Lung (tissue), 12 donors: ENCODE measurements around the gene TOMT. TPM values are rescaled to one million over a fixed set of nuclear protein-coding genes. Genes with fewer than 3 reads are reported as not detected.

Experiments used
- ATAC-seq: fragments of 200-7000 bp; cut with Tn5 transposase; one replicate; pipeline ENCODE4 v1.9.1; 2020; ENCODE audit warnings: moderate number of reproducible peaks; ENCODE audit not compliant: insufficient read depth, low FRiP score
- DNase-seq, 3 donors: peaks; one replicate each; pipeline ENCODE4 v3.0.0-alpha.2; 2013 to 2017
- H3K27ac ChIP-seq, 2 donors: one replicate each; pipeline ENCODE4 v1.5.1; 2013; ENCODE audit warnings: mild to moderate bottlenecking in 2 of 2, moderate library complexity in 2 of 2, control low read depth in 1 of 2, inconsistent platforms in 1 of 2, low read depth in 1 of 2, low read length in 1 of 2
- H3K27me3 ChIP-seq, 3 donors: one replicate each; pipeline ENCODE4 v1.5.1; 2013; ENCODE audit warnings: low read length in 2 of 3; ENCODE audit not compliant: control insufficient read depth in 3 of 3, insufficient read depth in 3 of 3
- H3K36me3 ChIP-seq, 4 donors: one replicate each; pipeline ENCODE4 v1.5.1; 2013; ENCODE audit warnings: low read length in 4 of 4, mild to moderate bottlenecking in 1 of 4, moderate library complexity in 1 of 4; ENCODE audit not compliant: control insufficient read depth in 4 of 4, insufficient read depth in 4 of 4
- H3K4me1 ChIP-seq, 5 donors: one replicate each; pipeline ENCODE4 v1.5.1; 2013; ENCODE audit warnings: low read length in 5 of 5, mild to moderate bottlenecking in 2 of 5, moderate library complexity in 1 of 5; ENCODE audit not compliant: control insufficient read depth in 5 of 5, insufficient read depth in 5 of 5
- H3K4me3 ChIP-seq: one replicate; pipeline ENCODE4 v1.5.1; 2013; ENCODE audit warnings: mild to moderate bottlenecking, control low read depth, moderate library complexity
- H3K9ac ChIP-seq, 2 donors: one replicate each; pipeline ENCODE4 v1.5.1; 2013; ENCODE audit warnings: low read length in 2 of 2, control low read depth in 1 of 2; ENCODE audit not compliant: insufficient read depth in 1 of 2
- H3K9me3 ChIP-seq, 4 donors: one replicate each; pipeline ENCODE4 v1.5.1; 2013; ENCODE audit warnings: low read length in 3 of 4, mild to moderate bottlenecking in 1 of 4, moderate library complexity in 1 of 4; ENCODE audit not compliant: control insufficient read depth in 4 of 4, insufficient read depth in 3 of 4
- WGBS, 2 donors: extraction: QIAGEN DNeasy Blood & Tissue Kit; methylation state at CpG; one replicate each; pipeline ENCODE4 v1.1.7; 2013; 5-methylcytosine and 5-hydroxymethylcytosine counted together
- polyA plus RNA-seq, 2 donors: library from polyadenylated mRNA; stranded (reverse); fragments of 200-250 nt; gene quantifications; one replicate each; pipeline ENCODE4 v1.2.1, GENCODE V29; 2013
- total RNA-seq, 2 donors: library from RNA; depleted of rRNA in 1 of 2; stranded (reverse); fragments of >200 nt in 1 of 2; gene quantifications; one replicate each; pipeline ENCODE4 v1.2.1, GENCODE V29; 2014 to 2021
- TF ChIP-seq, protein P1 (sequence below): IDR thresholded peaks from 2 replicates; pipeline ENCODE4 v1.5.1; 2012; ENCODE audit warnings: mild to moderate bottlenecking; ENCODE audit errors: control extremely low read depth, extremely low read depth
- donor health status: control.
- donor health status: control.
- donor health status: Bipolar disorder and iron deficiency.
- donor health status: healthy.
- donor health status: DM: yes; HTN: yes; CAD: no.

Gene TOMT
- total and polyA plus RNA-seq, 4 donors: not detected

GRCh38 chr11:72098741-72099140 lies 7.0 kb upstream of the TOMT start:
- Histone ChIP-seq H3K27me3 (no peaks in the 10 kb centered on the region), H3K4me3 (no peak overlapping the region), H3K9ac (no peak overlapping the region), H3K27ac (no peak overlapping the region), H3K9me3 (no peaks in the 10 kb centered on the region), H3K36me3 (peaks cover 13 to 35% (median 27%) of the 10 kb centered on the region in 4 donors), H3K4me1 (peaks cover 0 to 16% (median 3%) of the 10 kb centered on the region in 5 donors)
- DNase-seq: no peak
- WGBS, 2 donors: 96 to 98% methylated on average over 3 of the region's 3 CpGs
- no peak for ATAC-seq
- TF ChIP-seq, protein P1, sequence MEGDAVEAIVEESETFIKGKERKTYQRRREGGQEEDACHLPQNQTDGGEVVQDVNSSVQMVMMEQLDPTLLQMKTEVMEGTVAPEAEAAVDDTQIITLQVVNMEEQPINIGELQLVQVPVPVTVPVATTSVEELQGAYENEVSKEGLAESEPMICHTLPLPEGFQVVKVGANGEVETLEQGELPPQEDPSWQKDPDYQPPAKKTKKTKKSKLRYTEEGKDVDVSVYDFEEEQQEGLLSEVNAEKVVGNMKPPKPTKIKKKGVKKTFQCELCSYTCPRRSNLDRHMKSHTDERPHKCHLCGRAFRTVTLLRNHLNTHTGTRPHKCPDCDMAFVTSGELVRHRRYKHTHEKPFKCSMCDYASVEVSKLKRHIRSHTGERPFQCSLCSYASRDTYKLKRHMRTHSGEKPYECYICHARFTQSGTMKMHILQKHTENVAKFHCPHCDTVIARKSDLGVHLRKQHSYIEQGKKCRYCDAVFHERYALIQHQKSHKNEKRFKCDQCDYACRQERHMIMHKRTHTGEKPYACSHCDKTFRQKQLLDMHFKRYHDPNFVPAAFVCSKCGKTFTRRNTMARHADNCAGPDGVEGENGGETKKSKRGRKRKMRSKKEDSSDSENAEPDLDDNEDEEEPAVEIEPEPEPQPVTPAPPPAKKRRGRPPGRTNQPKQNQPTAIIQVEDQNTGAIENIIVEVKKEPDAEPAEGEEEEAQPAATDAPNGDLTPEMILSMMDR: no peak

GRCh38 chr11:72100009-72100408 lies 5.7 kb upstream of the TOMT start:
- peak overlapping the region in 1 of 2 donors; percentile 37 for H3K27ac ChIP-seq
- DNase-seq: no peak
- WGBS, 2 donors: 69 to 76% methylated on average over 3 of the region's 3 CpGs
- no peak overlapping the region for H3K9ac ChIP-seq
- no peaks in the 10 kb centered on the region for H3K9me3 ChIP-seq
- peaks cover 0 to 17% (median 5%) of the 10 kb centered on the region in 5 donors for H3K4me1 ChIP-seq
- peaks cover 13 to 31% (median 25%) of the 10 kb centered on the region in 4 donors for H3K36me3 ChIP-seq
- H3K4me3 ChIP-seq: no peak overlapping the region
- no peaks in the 10 kb centered on the region for H3K27me3 ChIP-seq
- TF ChIP-seq, protein P1: no peak
- ATAC-seq: no peak

GRCh38 chr11:72100462-72100861 lies 5.3 kb upstream of the TOMT start:
- Histone ChIP-seq H3K27me3 (no peaks in the 10 kb centered on the region), H3K36me3 (peaks cover 13 to 29% (median 25%) of the 10 kb centered on the region in 4 donors), H3K4me3 (no peak overlapping the region), H3K27ac (peak overlapping the region in 1 of 2 donors; percentile 37), H3K9ac (no peak overlapping the region), H3K9me3 (no peaks in the 10 kb centered on the region), H3K4me1 (peaks cover 0 to 17% (median 5%) of the 10 kb centered on the region in 5 donors)
- ATAC-seq (no peak), DNase-seq (no peak)
- 18 to 60% methylated on average over 1 of the region's 1 CpG for WGBS, 2 donors
- TF ChIP-seq, protein P1: no peak

DNA sequence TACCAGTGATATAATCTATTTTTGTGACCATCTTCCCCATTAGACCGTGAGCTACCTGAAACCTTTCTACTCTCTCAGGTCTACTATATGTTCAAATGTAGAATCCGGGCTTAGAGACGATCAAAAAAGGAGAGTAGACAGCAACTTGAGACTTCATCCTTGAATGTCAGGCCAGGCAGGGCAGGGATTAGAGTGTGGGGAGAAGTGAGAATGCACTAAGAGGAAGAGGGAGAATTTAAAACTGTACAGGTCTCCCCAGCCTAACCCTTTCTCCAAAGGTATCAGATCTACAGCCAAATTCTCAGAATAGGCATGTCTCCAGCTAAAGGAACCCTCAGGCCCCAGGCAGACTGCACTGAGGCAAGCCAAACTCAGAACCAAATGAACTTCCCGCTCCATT lies 3.6 kb upstream of the TOMT start:
- TF ChIP-seq, protein P1: no peak
- Histone ChIP-seq H3K36me3 (peaks cover 11 to 22% (median 21%) of the 10 kb centered on the region in 4 donors), H3K9me3 (no peaks in the 10 kb centered on the region), H3K4me3 (peak overlapping the region; percentile 94), H3K9ac (peak overlapping the region; percentile 78 to 80), H3K4me1 (peaks cover 0 to 17% (median 5%) of the 10 kb centered on the region in 5 donors), H3K27me3 (no peaks in the 10 kb centered on the region), H3K27ac (peak overlapping the region; percentile 93 to 99)
- DNase-seq (no peak), ATAC-seq (no peak)
- WGBS, 2 donors: 31 to 37% methylated on average over 4 of the region's 4 CpGs
